ENCODE results near the gene ITGA1. TPM values are rescaled to one million over a fixed set of nuclear protein-coding genes. Genes with fewer than 3 reads are reported as not detected.
A peak's percentile ranks its signal among the peaks of the same experiment; 100 is the strongest.

The ITGA1 gene
- total RNA-seq, 2 donors from 2014 or later, result 0.33 to 3.5 TPM

DNA sequence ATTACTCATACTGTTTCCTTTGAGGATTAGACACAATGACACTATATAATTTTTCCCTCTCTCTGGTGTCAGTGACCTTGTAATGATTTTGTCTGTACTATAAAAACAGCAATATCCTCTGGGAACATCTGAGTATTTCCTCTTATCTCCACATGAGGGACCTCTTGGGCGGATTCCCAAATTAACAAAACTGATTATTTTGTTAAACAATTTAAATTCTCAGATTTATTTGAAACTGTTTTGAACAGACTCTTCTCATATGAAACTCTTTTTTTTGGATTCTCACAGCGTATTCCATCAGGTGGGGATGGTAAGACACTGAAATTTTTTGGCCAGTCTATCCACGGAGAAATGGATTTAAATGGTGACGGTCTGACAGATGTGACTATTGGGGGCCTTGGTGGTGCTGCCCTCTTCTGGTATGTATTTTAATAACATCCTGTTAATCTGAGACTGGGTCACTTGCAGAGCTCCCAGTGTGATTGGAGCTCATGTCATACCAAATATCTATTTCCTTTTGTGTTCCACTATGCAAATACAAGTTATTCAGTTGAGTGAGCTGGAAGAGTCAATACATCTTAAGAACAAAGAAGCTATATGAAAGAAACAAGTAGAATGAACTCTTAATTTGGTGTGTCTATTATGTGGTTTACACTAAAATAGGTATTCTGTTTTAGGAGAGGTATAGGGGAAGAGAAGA, 127.6 kb downstream of the ITGA1 start:
- Histone ChIP-seq H3K36me3 (ENCODE audit: control insufficient read depth, insufficient read depth, low read length) (no peaks in the 10 kb centered on the region), H3K4me1 (ENCODE audit: control insufficient read depth, insufficient read depth, low read length) (no peaks in the 10 kb centered on the region), H3K9ac (ENCODE audit: extremely low read depth, low read length, poor library complexity, severe bottlenecking) (no peak overlapping the region), H3K9me3 (ENCODE audit: control insufficient read depth, low read length) (no peaks in the 10 kb centered on the region), H3K27me3 (ENCODE audit: control insufficient read depth, insufficient read depth, low read length, poor library complexity, severe bottlenecking) (no peaks in the 10 kb centered on the region), H3K4me3 (ENCODE audit: low read length) (peak overlapping the region; percentile 68), H3K27ac (ENCODE audit: low read depth, low read length) (no peak overlapping the region)
- WGBS, 2 experiments (ENCODE audit: insufficient coverage in 1 of 2, insufficient read length in 1 of 2), result 8% methylated on average over 2 to 4 of the region's 4 CpGs
- Mint-ChIP-seq H3K4me3 (peak overlapping the region; percentile 46), H3K9me3 (no peaks in the 10 kb centered on the region), H3K36me3 (ENCODE audit: low read depth) (no peaks in the 10 kb centered on the region), H3K4me1 (no peaks in the 10 kb centered on the region), H3K27ac (no peak overlapping the region), H3K27me3 (ENCODE audit: insufficient read depth) (no peaks in the 10 kb centered on the region)
- DNase-seq, result peak; percentile 73
- TF ChIP-seq, protein P1, sequence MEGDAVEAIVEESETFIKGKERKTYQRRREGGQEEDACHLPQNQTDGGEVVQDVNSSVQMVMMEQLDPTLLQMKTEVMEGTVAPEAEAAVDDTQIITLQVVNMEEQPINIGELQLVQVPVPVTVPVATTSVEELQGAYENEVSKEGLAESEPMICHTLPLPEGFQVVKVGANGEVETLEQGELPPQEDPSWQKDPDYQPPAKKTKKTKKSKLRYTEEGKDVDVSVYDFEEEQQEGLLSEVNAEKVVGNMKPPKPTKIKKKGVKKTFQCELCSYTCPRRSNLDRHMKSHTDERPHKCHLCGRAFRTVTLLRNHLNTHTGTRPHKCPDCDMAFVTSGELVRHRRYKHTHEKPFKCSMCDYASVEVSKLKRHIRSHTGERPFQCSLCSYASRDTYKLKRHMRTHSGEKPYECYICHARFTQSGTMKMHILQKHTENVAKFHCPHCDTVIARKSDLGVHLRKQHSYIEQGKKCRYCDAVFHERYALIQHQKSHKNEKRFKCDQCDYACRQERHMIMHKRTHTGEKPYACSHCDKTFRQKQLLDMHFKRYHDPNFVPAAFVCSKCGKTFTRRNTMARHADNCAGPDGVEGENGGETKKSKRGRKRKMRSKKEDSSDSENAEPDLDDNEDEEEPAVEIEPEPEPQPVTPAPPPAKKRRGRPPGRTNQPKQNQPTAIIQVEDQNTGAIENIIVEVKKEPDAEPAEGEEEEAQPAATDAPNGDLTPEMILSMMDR (conservative IDR thresholded peaks at IDR 0.05), result peak; percentile 92

DNA sequence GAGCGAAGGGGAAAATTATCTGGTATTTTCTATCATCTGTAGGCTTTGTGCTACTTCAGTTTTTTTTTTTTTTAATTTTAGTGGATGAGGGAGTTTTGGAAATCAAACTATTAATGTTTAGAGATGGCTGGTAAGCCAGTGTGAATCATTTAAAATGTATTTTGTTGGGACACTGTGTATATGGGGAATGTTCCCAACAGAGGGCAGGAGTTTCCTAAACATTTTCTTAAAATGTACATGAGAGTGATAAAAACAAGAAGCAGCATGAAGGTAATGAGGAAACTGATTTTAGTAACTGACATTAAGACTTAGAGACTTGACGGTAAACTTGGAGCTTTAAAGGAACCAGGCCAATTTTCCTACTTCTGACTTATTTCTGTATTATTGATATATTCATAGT, 133.2 kb downstream of the ITGA1 start:
- Histone ChIP-seq H3K9me3 (ENCODE audit: control insufficient read depth, low read length) (no peaks in the 10 kb centered on the region), H3K27ac (ENCODE audit: low read depth, low read length) (no peak overlapping the region), H3K9ac (ENCODE audit: extremely low read depth, low read length, poor library complexity, severe bottlenecking) (no peak overlapping the region), H3K36me3 (ENCODE audit: control insufficient read depth, insufficient read depth, low read length) (no peaks in the 10 kb centered on the region), H3K4me3 (ENCODE audit: low read length) (no peak overlapping the region), H3K4me1 (ENCODE audit: control insufficient read depth, insufficient read depth, low read length) (no peaks in the 10 kb centered on the region), H3K27me3 (ENCODE audit: control insufficient read depth, insufficient read depth, low read length, poor library complexity, severe bottlenecking) (no peaks in the 10 kb centered on the region)
- TF ChIP-seq, protein P1 (conservative IDR thresholded peaks at IDR 0.05), result no peak
- WGBS, 2 experiments (ENCODE audit: insufficient coverage in 1 of 2, insufficient read length in 1 of 2), result 97 to 100% methylated on average over 1 to 2 of the region's 2 CpGs
- no peaks in the 10 kb centered on the region for H3K36me3 Mint-ChIP-seq (ENCODE audit: low read depth)
- H3K4me1 Mint-ChIP-seq, result peaks cover 12% of the 10 kb centered on the region
- H3K27ac Mint-ChIP-seq, result no peak overlapping the region
- DNase-seq, result no peak
- no peaks in the 10 kb centered on the region for H3K27me3 Mint-ChIP-seq (ENCODE audit: insufficient read depth)
- H3K9me3 Mint-ChIP-seq, result no peaks in the 10 kb centered on the region
- H3K4me3 Mint-ChIP-seq, result no peak overlapping the region

DNA sequence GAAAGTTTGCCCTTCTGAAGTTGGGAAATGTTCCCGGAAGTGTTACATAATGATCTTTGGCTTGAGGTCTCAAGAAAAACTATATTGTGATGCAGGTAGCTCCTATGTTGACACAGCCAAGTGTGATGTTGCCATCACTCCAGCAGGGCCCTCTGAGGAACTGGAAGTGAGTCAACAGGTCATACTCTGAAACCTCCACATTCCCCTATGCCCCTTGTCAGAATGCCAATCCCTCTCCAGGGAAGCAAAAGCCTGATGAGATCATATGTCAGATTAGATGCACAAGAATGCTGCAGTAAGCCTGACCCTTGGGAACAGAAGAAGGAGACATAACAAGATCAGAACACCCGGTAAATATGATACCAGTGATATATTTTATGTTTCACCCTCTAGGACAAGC, 134.7 kb downstream of the ITGA1 start:
- H3K9me3 ChIP-seq (ENCODE audit: control insufficient read depth, low read length), result no peaks in the 10 kb centered on the region
- H3K9ac ChIP-seq (ENCODE audit: extremely low read depth, low read length, poor library complexity, severe bottlenecking), result no peak overlapping the region
- H3K4me1 Mint-ChIP-seq, result peaks cover 12% of the 10 kb centered on the region
- H3K4me3 ChIP-seq (ENCODE audit: low read length), result no peak overlapping the region
- H3K9me3 Mint-ChIP-seq, result no peaks in the 10 kb centered on the region
- WGBS, 2 experiments (ENCODE audit: insufficient coverage in 1 of 2, insufficient read length in 1 of 2), result 92 to 100% methylated on average over 1 to 2 of the region's 2 CpGs
- H3K27ac Mint-ChIP-seq, result no peak overlapping the region
- H3K36me3 ChIP-seq (ENCODE audit: control insufficient read depth, insufficient read depth, low read length), result no peaks in the 10 kb centered on the region
- TF ChIP-seq, protein P1 (conservative IDR thresholded peaks at IDR 0.05), result peak; percentile 34
- H3K4me1 ChIP-seq (ENCODE audit: control insufficient read depth, insufficient read depth, low read length), result no peaks in the 10 kb centered on the region
- peak; percentile 66 for DNase-seq
- H3K4me3 Mint-ChIP-seq, result no peak overlapping the region
- no peaks in the 10 kb centered on the region for H3K36me3 Mint-ChIP-seq (ENCODE audit: low read depth)
- H3K27ac ChIP-seq (ENCODE audit: low read depth, low read length), result no peak overlapping the region
- H3K27me3 Mint-ChIP-seq (ENCODE audit: insufficient read depth), result no peaks in the 10 kb centered on the region
- H3K27me3 ChIP-seq (ENCODE audit: control insufficient read depth, insufficient read depth, low read length, poor library complexity, severe bottlenecking), result no peaks in the 10 kb centered on the region
